ENCODE measurements around the gene RASGRP4. TPM values are rescaled to one million over a fixed set of nuclear protein-coding genes. Genes with fewer than 3 reads are reported as not detected.

The RASGRP4 gene
- polyA plus RNA-seq, 3 donors, result 30.2 to 141 (median 50.3) TPM

GRCh38 chr19:38399081-38399480 is 26.9 kb downstream of the RASGRP4 start:
- Histone ChIP-seq H2AFZ (ENCODE audit: insufficient read depth, low read depth, low read length, poor library complexity, severe bottlenecking) (no peak overlapping the region), H3K9me3 (replicated peaks in 1 of 2; ENCODE audit: control insufficient read depth in 1 of 2, insufficient read depth in 1 of 2, low read length in 2 of 2) (peaks cover 0 to 10% of the 10 kb centered on the region in 2 donors), H3K9ac (ENCODE audit: insufficient read depth, low read length, poor library complexity, severe bottlenecking) (no peak overlapping the region), H3K4me3 (replicated peaks in 1 of 3; ENCODE audit: low read depth in 2 of 3, low read length in 3 of 3) (no peak overlapping the region), H3K27ac (ENCODE audit: low read depth in 1 of 2, low read length in 2 of 2) (no peak overlapping the region), H3K4me2 (replicated peaks; ENCODE audit: extremely low read depth, low read length, poor library complexity, severe bottlenecking) (no peak overlapping the region), H3K27me3 (ENCODE audit: control insufficient read depth in 2 of 2, insufficient read depth in 2 of 2, low read length in 2 of 2) (peaks cover 26 to 37% of the 10 kb centered on the region in 2 donors), H3K79me2 (ENCODE audit: insufficient read depth, low read length) (peaks cover 2% of the 10 kb centered on the region), H4K20me1 (ENCODE audit: insufficient read depth, low read length) (no peaks in the 10 kb centered on the region), H3K36me3 (replicated peaks in 1 of 2; ENCODE audit: control insufficient read depth in 1 of 2, insufficient read depth in 2 of 2, low read length in 2 of 2) (no peaks in the 10 kb centered on the region), H3K4me1 (ENCODE audit: control insufficient read depth in 1 of 2, insufficient read depth in 2 of 2, low read length in 2 of 2) (peaks cover 9 to 11% of the 10 kb centered on the region in 2 donors)
- peaks cover 0 to under 1% of the 10 kb centered on the region in 2 donors for H3K36me3 Mint-ChIP-seq
- no peak overlapping the region for H3K27ac Mint-ChIP-seq
- no peak for DNase-seq
- H3K27me3 Mint-ChIP-seq (ENCODE audit: low read depth in 3 of 3), result peaks cover 39 to 56% (median 40%) of the 10 kb centered on the region in 3 donors
- H3K4me3 Mint-ChIP-seq, result no peak overlapping the region
- WGBS (ENCODE audit: insufficient coverage), result 79% methylated on average over 3 of the region's 9 CpGs
- H3K9me3 Mint-ChIP-seq, result peaks cover 0 to 5% (median 2%) of the 10 kb centered on the region in 7 donors
- TF ChIP-seq CTCF (IDR thresholded peaks at IDR 0.05), result no peak
- peaks cover 13% of the 10 kb centered on the region for H3K4me1 Mint-ChIP-seq
- intact Hi-C loops (cut with micrococcal nuclease), result no loop called here

- intact Hi-C loops (cut with micrococcal nuclease), result no loop called here
- Histone ChIP-seq H3K27ac (ENCODE audit: low read depth in 1 of 2, low read length in 2 of 2) (no peak overlapping the region), H3K4me3 (replicated peaks in 1 of 3; ENCODE audit: low read depth in 2 of 3, low read length in 3 of 3) (no peak overlapping the region), H3K9me3 (replicated peaks in 1 of 2; ENCODE audit: control insufficient read depth in 1 of 2, insufficient read depth in 1 of 2, low read length in 2 of 2) (peaks cover 0 to 17% of the 10 kb centered on the region in 2 donors), H4K20me1 (ENCODE audit: insufficient read depth, low read length) (no peaks in the 10 kb centered on the region), H2AFZ (ENCODE audit: insufficient read depth, low read depth, low read length, poor library complexity, severe bottlenecking) (no peak overlapping the region), H3K4me1 (ENCODE audit: control insufficient read depth in 1 of 2, insufficient read depth in 2 of 2, low read length in 2 of 2) (peaks cover 0 to 7% of the 10 kb centered on the region in 2 donors), H3K79me2 (ENCODE audit: insufficient read depth, low read length) (no peaks in the 10 kb centered on the region), H3K9ac (ENCODE audit: insufficient read depth, low read length, poor library complexity, severe bottlenecking) (no peak overlapping the region), H3K4me2 (replicated peaks; ENCODE audit: extremely low read depth, low read length, poor library complexity, severe bottlenecking) (peak overlapping the region; percentile 11), H3K27me3 (ENCODE audit: control insufficient read depth in 2 of 2, insufficient read depth in 2 of 2, low read length in 2 of 2) (peaks cover 46 to 72% of the 10 kb centered on the region in 2 donors), H3K36me3 (replicated peaks in 1 of 2; ENCODE audit: control insufficient read depth in 1 of 2, insufficient read depth in 2 of 2, low read length in 2 of 2) (no peaks in the 10 kb centered on the region)
- Mint-ChIP-seq H3K27ac (no peak overlapping the region), H3K4me3 (peak overlapping the region; percentile 16 to 56), H3K27me3 (ENCODE audit: low read depth in 3 of 3) (peaks cover 69 to 89% (median 71%) of the 10 kb centered on the region in 3 donors), H3K4me1 (peaks cover 4% of the 10 kb centered on the region), H3K36me3 (peaks cover 0 to 2% of the 10 kb centered on the region in 2 donors), H3K9me3 (peaks cover 0 to 6% (median 3%) of the 10 kb centered on the region in 7 donors)
- WGBS (ENCODE audit: insufficient coverage), result 7% methylated on average over 86 of the region's 86 CpGs
- TF ChIP-seq CTCF (IDR thresholded peaks at IDR 0.05), result no peak
- no peak for DNase-seq
These were observed 30.5 kb downstream of the RASGRP4 start for GRCh38 chr19:38395381-38396114.

Measured in CD14-positive monocyte (primary cell).